ENCODE results near the gene TRIP10.
"Not testable (repeated sequence)": the region's sequence is repeated elsewhere in the genome, so short reads cannot be mapped to it uniquely, and the experiment has no call there.

The TRIP10 gene

GRCh38 chr19:6743066-6743465, 3.6 kb downstream of the TRIP10 start:
- no peak overlapping the region for H3K4me3 ChIP-seq (ENCODE audit: low read depth, low read length)
- TF ChIP-seq CTCF (IDR thresholded peaks at IDR 0.05; ENCODE audit: control insufficient read depth, extremely low read depth, insufficient read depth), result no peak
- no peak for DNase-seq (ENCODE audit: low read depth)

- DNase-seq (ENCODE audit: low read depth), result no peak
- no peak for TF ChIP-seq CTCF (IDR thresholded peaks at IDR 0.05; ENCODE audit: control insufficient read depth, extremely low read depth, insufficient read depth)
- H3K4me3 ChIP-seq (ENCODE audit: low read depth, low read length), result no peak overlapping the region
These were observed 4.4 kb downstream of the TRIP10 start for GRCh38 chr19:6743714-6744380.

GRCh38 chr19:6744381-6745301, 5.2 kb downstream of the TRIP10 start:
- DNase-seq (ENCODE audit: low read depth), result no peak
- no peak overlapping the region for H3K4me3 ChIP-seq (ENCODE audit: low read depth, low read length)
- TF ChIP-seq CTCF (IDR thresholded peaks at IDR 0.05; ENCODE audit: control insufficient read depth, extremely low read depth, insufficient read depth), result no peak

GRCh38 chr19:6745965-6746364, 6.5 kb downstream of the TRIP10 start:
- TF ChIP-seq CTCF (IDR thresholded peaks at IDR 0.05; ENCODE audit: control insufficient read depth, extremely low read depth, insufficient read depth), result no peak
- no peak overlapping the region for H3K4me3 ChIP-seq (ENCODE audit: low read depth, low read length)
- DNase-seq (ENCODE audit: low read depth), result no peak

GRCh38 chr19:6748543-6748942, 9.1 kb downstream of the TRIP10 start:
- not testable (repeated sequence) for DNase-seq (ENCODE audit: low read depth); H3K4me3 ChIP-seq (ENCODE audit: low read depth, low read length)

- TF ChIP-seq CTCF (IDR thresholded peaks at IDR 0.05; ENCODE audit: control insufficient read depth, extremely low read depth, insufficient read depth), result no peak
- DNase-seq (ENCODE audit: low read depth), result no peak
- no peak overlapping the region for H3K4me3 ChIP-seq (ENCODE audit: low read depth, low read length)
These were observed 10.6 kb downstream of the TRIP10 start for GRCh38 chr19:6750062-6750461.

GRCh38 chr19:6751189-6751588, 11.7 kb downstream of the TRIP10 start:
- H3K4me3 ChIP-seq (ENCODE audit: low read depth, low read length), result no peak overlapping the region
- no peak for DNase-seq (ENCODE audit: low read depth)
- TF ChIP-seq CTCF (IDR thresholded peaks at IDR 0.05; ENCODE audit: control insufficient read depth, extremely low read depth, insufficient read depth), result no peak
